Germinal center (tissue), 1 donor: Measurements from ENCODE around the gene TSEN54.

Experiments used
- DNase-seq: peaks from one replicate; pipeline ENCODE4 v3.0.0; 2012; ENCODE audit warnings: mixed read lengths, low spot score

TSEN54 gene

GRCh38 chr17:75504347-75505151 lies 11.8 kb upstream of the TSEN54 start:
- DNase-seq = peak; percentile 65

GRCh38 chr17:75505152-75505409 lies 11.2 kb upstream of the TSEN54 start:
- no peak for DNase-seq

DNA sequence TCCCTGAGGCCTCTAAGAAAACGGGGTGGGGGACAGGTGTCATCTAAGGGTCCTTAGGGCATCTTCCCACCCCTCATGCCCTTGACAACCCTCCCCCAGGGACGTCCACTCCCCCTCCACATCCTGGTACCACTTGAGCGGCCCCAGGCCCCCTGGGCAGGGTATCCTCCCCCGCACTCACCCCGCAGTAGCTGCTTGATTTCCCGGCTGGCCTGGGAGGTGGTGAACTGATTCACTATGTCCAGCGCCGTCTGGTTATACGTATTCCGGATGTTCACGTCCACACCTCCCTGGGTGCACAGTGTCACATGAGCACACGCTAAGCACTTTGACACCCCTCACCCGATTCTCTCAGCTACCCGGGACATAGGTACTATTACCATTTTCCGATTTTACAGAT lies 10.7 kb upstream of the TSEN54 start:
- DNase-seq = no peak

- no peak for DNase-seq
Observed at GRCh38 chr17:75506134-75506533, 10.2 kb upstream of the TSEN54 start.

GRCh38 chr17:75506888-75507287 lies 9.4 kb upstream of the TSEN54 start:
- no peak for DNase-seq

DNA sequence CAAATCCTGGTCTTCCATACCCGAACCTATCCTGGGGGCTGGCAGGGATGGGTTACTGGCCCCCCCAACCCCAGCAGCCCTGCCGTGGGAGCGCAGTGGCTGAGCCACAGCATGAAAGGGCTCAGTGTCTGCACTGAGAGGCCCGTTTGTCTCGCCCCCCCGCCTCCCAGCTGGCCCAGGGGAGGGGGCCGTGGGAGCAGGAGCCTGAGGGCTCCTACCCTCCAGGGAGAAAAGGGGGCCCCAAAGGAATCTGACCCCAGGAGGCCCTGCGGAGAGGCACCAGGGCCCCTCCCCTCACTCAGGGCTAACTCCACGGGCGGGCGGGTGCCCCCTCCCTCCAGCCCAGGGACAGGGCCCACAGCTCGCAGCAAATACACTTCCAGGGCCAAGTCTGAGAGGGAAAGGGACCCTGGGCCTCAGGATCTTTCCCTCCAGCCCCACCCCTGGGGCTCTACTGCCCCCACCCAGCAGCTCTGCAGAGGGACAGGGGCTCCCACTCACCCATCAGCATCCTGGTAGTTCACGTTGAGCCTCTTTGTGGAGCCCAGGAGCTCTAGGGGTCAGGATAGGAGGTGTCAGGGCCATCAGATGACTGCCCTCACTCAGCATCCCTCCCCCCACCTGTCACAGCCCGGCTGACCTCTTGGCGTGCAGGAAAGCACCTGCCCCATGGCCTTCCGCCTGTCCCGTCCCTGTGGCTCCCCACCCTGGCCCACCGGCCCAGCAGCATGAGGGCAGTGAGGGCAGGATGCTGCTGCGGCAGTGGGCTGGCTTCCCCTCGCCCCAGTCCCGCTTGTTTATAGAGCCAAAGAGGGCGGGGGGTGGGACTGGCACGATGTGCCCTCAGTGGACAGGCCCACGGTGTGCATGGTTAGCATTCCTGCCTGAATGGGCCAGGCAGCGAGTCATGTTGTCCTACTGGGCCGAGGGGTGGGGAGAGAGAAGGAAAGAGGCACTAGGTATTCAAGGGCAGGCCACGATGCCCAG lies 8.3 kb upstream of the TSEN54 start:
- DNase-seq = no peak

DNA sequence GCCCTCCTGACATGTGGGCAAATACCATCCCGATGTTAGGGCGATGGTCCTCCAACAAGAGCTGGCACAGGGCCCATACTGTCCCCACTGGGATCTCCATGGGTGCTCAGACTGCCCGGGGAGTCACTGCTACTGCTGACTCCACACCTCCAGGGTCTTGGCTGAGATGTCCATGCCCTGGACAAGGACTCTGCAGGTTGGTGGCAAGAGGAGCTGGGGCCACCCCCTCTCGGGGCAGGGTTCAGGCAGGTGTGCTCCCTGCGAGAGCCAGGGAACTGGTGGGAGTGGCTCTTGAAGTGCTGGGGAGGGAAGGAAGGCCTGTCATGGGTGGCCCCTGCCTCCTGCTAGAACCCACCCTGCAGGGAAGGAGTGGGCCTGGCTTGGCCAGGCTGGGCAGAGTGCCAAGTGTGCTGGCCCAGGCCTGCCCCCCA lies 7.4 kb upstream of the TSEN54 start:
- DNase-seq = no peak

DNA sequence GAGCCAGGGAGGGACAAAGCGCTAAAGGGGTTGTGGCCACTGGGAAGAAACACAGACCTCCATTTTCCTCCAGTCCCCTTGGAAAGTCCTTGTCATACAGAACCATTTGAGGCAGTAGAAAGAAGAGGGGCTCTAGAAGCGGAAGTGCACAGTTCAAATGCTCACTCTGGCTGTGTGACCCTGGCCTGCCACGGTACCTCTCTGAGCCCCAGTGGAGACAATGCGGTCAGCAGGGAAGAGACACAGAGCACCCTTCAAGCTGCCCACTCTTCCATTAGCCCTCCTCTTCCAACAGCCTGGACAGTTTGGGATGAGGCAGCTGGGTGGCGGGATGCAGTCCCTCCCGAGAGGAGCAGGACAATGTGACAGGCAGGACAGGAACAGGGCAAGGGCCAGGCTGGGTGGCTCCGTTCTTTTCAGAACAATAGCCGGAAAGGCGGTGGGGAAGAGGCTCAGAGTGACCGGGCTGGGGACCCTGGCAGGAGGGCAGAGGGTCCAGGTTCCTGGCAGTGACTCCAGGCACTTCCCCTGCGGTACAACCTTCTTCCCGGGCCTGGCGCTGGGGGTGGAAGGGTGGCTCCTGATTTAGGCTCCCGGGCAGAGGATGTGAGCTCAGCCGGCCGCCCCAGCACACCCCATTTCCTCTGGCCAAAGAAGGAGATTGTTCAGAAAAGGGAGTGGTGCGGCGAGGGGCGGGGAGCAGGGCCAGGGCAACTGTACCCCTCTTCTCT lies 6.6 kb upstream of the TSEN54 start:
- DNase-seq = no peak

DNA sequence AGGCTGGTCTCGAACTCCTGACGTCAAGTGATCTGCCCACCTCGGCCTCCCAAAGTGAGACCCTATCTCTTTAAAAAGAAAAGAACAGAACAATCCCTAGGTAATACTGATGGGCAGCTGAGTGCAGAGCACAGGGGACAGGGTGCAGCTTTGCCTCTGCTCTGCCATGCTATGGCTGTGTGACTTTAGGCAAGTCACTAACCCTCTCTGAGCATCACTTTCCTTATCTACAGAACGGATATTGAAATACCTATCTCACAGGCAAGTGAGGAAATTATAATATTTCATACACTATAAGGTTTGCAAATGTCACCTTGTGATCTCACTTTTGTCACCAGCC lies 5.1 kb upstream of the TSEN54 start:
- DNase-seq = no peak

GRCh38 chr17:75511610-75512575 lies 4.4 kb upstream of the TSEN54 start:
- DNase-seq = no peak

GRCh38 chr17:75512926-75513640 lies 3.2 kb upstream of the TSEN54 start:
- DNase-seq = no peak

- no peak for DNase-seq
Observed at GRCh38 chr17:75513641-75514000, 2.7 kb upstream of the TSEN54 start.

GRCh38 chr17:75514299-75514918 lies 1.9 kb upstream of the TSEN54 start:
- DNase-seq = no peak

GRCh38 chr17:75514919-75515495 lies 1.3 kb upstream of the TSEN54 start:
- no peak for DNase-seq

DNA sequence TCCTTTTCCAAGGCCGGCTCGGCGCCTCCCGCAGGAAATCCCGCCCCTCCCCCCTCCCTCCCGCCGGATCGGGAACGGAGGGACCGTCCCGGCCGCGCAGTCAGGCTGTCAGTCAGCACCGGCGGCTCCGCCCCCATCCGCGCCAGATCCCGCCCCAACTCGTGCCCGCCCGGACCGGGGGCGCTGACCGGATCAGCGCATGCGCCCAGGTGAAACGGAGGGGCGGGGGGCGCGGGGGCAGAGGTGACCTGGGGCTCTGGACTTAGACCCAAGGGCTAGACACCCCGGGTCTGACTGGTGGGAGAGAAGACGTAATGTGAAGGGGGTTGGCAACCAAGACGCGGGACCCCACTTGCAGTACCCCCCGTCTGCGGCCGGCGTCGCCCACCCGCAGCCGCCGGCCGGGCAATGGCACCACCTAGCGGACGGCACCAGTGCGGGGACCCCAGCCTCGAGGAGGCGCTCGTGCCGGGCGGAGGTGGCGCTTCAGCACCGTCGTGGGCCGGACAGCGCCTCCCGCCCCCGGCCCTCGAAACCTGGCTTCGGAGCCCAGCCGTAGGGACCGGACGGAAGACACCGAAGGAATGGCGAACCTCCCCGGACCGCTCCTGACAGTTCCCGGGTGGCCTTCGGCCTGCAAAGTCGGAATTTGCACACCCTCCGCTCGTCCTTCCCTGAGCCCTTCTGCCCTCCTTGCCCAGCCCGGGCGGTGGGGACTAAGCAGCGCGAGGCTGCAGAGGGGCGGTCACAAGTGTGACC lies 653 bp upstream of the TSEN54 start, which contains the start of gene CASKIN2:
Gene CASKIN2 (minus strand): TSS at position 42 of the 759 bp plus-strand sequence. CDS start 1,733 bp downstream, outside the sequence.
- DNase-seq = peak; percentile 93

DNA sequence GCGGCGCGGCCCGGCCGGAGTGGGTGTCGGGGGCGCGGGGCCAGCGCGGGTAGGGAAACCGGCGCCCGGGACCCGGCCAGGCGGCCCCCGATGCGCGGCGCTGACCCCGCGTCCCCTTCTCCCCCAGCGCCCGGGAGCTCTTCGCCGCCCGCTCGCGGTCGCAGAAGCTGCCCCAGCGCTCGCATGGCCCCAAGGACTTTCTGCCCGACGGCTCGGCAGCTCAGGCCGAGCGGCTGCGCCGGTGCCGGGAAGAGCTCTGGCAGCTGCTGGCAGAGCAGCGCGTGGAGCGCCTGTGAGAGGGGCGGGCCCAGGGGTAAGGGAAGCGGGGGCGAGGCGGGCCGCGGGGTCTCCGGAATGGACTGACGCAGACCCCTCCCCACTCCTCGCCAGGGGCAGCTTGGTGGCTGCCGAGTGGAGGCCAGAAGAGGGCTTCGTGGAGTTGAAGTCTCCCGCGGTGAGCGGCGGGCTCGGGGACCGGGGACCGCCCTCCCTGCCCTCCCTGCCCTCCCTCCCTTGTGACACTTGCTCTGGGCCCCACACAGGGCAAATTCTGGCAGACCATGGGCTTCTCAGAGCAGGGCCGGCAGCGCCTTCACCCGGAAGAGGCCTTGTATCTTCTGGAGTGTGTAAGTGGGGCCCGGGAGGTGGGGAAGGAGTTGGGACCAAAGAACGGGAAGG lies 430 bp downstream of the TSEN54 start:
- DNase-seq = peak; percentile 52

DNA sequence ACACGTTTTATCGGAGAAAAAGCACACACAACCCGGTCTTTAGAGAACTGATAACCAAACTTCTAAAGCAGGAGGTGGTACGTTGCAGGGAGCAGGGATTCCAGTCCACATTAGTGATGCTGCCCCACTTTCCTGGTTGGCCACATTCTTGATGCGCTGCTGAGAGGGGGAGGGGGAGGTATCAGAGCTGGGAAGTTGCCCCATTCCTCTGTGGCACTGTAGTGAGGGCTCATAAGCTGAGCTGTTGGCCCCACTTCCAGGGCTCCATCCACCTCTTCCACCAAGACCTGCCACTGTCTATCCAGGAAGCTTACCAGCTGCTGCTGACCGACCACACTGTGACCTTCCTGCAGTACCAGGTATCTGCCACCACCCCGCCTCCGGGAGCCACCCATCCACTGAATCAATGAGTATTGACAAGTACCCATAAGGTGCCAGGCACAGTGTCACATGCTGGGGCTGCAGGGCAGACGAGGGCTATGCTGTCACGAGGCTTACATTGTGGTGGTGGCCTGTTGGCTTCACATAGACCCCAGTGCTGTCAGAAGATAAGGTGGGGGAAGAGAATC lies 1.1 kb downstream of the TSEN54 start:
- DNase-seq = peak; percentile 42

DNA sequence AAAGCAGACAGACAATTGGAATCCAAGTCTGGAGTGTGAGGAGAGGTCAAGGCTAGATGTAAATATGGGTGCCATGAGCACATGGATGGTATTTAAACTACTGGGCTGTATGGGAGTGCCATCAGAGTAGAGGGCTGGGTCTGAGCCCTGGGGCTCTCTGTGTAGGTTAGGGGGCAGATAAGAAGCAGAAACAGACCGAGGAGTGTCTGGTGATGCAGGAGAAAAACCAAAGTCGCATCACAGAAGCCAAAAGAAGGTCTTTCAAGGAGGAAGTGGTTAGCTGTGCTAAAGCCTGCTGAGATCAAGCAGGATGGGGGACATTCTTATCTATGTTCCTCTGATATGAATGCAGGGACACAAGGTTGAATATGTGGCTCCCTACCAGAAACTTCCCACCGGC lies 1.9 kb downstream of the TSEN54 start:
- DNase-seq = peak; percentile 37
